CD14-positive monocyte (primary cell): ENCODE measurements around the gene PCP2. TPM values are rescaled to one million over a fixed set of nuclear protein-coding genes. Genes with fewer than 3 reads are reported as not detected.

ENCODE experiments used
- DNase-seq, 3 donors: peaks; one replicate each; pipeline ENCODE4 v3.0.0-alpha.2; 2011 to 2022
- H2AFZ ChIP-seq: 2 replicates; pipeline ENCODE4 v1.6.0; 2012; ENCODE audit warnings: mild to moderate bottlenecking, low read depth, low read length, inconsistent platforms; ENCODE audit not compliant: insufficient read depth, poor library complexity, severe bottlenecking
- H3K27ac ChIP-seq, 2 donors: 1 replicate in 1 of 2; 2 replicates in 1 of 2; pipeline ENCODE4 v1.5.1; 2012 to 2013; ENCODE audit warnings: low read length in 2 of 2, control low read depth in 1 of 2, inconsistent platforms in 1 of 2, low read depth in 1 of 2, mild to moderate bottlenecking in 1 of 2
- H3K27me3 ChIP-seq, 2 donors: one replicate each; pipeline versions ENCODE4 v1.6.0 to v1.6.1; 2011 to 2013; ENCODE audit warnings: low read length in 2 of 2; ENCODE audit not compliant: control insufficient read depth in 2 of 2, insufficient read depth in 2 of 2
- H3K36me3 ChIP-seq, 2 donors: replicated peaks in 1 of 2; 1 replicate in 1 of 2; 2 replicates in 1 of 2; pipeline versions ENCODE4 v1.5.1 to v1.6.1; 2012 to 2013; ENCODE audit warnings: low read length in 2 of 2, control low read depth in 1 of 2, inconsistent platforms in 1 of 2, mild to moderate bottlenecking in 1 of 2; ENCODE audit not compliant: insufficient read depth in 2 of 2, control insufficient read depth in 1 of 2
- H3K4me1 ChIP-seq, 2 donors: 1 replicate in 1 of 2; 2 replicates in 1 of 2; pipeline versions ENCODE4 v1.5.1 to v1.6.1; 2012 to 2013; ENCODE audit warnings: low read length in 2 of 2, control low read depth in 1 of 2, inconsistent platforms in 1 of 2, mild to moderate bottlenecking in 1 of 2, moderate library complexity in 1 of 2; ENCODE audit not compliant: insufficient read depth in 2 of 2, control insufficient read depth in 1 of 2
- H3K4me2 ChIP-seq: replicated peaks from 2 replicates; pipeline ENCODE3; 2012; ENCODE audit warnings: low read length, moderate library complexity, mild to moderate bottlenecking; ENCODE audit not compliant: poor library complexity, severe bottlenecking; ENCODE audit errors: extremely low read depth
- H3K4me3 ChIP-seq, 3 experiments: fragments of 200-600 bp in 1 of 3; sonication (generic) in 1 of 3; replicated peaks in 1 of 3; 1 replicate in 2 of 3; 2 replicates in 1 of 3; pipeline ENCODE4 v1.5.1; 2011 to 2013; ENCODE audit warnings: low read length in 3 of 3, mild to moderate bottlenecking in 3 of 3, control low read depth in 2 of 3, low read depth in 2 of 3, inconsistent platforms in 1 of 3, moderate library complexity in 1 of 3
- H3K79me2 ChIP-seq: 2 replicates; pipeline ENCODE4 v1.6.0; 2012; ENCODE audit warnings: mild to moderate bottlenecking, control low read depth, inconsistent platforms, low read length, moderate library complexity; ENCODE audit not compliant: insufficient read depth
- H3K9ac ChIP-seq: 2 replicates; pipeline ENCODE4 v1.6.0; 2017; ENCODE audit warnings: low read length, mild to moderate bottlenecking; ENCODE audit not compliant: insufficient read depth, poor library complexity, severe bottlenecking
- H3K9me3 ChIP-seq, 2 donors: replicated peaks in 1 of 2; 1 replicate in 1 of 2; 2 replicates in 1 of 2; pipeline versions ENCODE4 v1.5.1 to v1.6.1; 2012 to 2013; ENCODE audit warnings: low read length in 2 of 2, control low read depth in 1 of 2; ENCODE audit not compliant: control insufficient read depth in 1 of 2, insufficient read depth in 1 of 2
- H4K20me1 ChIP-seq: 2 replicates; pipeline ENCODE4 v1.6.0; 2012; ENCODE audit warnings: mild to moderate bottlenecking, low read length, control low read depth, moderate library complexity; ENCODE audit not compliant: insufficient read depth
- H3K27ac Mint-ChIP-seq, 7 donors: one replicate each; pipeline ENCODE4 v1.8.0; 2020; ENCODE audit warnings: mild to moderate bottlenecking in 7 of 7, mixed read lengths in 7 of 7, moderate library complexity in 6 of 7, inconsistent platforms in 2 of 7
- H3K27me3 Mint-ChIP-seq, 3 donors: one replicate each; pipeline ENCODE4 v1.8.0; 2021 to 2022; ENCODE audit warnings: low read depth in 3 of 3, mild to moderate bottlenecking in 3 of 3, mixed read lengths in 3 of 3, moderate library complexity in 3 of 3, inconsistent platforms in 1 of 3
- H3K36me3 Mint-ChIP-seq, 2 donors: one replicate each; pipeline ENCODE4 v1.8.0; 2020; ENCODE audit warnings: mixed read lengths in 2 of 2, inconsistent platforms in 1 of 2, mild to moderate bottlenecking in 1 of 2
- H3K4me1 Mint-ChIP-seq: one replicate; pipeline ENCODE4 v1.8.0; 2020; ENCODE audit warnings: mild to moderate bottlenecking, mixed read lengths
- H3K4me3 Mint-ChIP-seq, 2 donors: one replicate each; pipeline ENCODE4 v1.8.0; 2020; ENCODE audit warnings: mild to moderate bottlenecking in 2 of 2, mixed read lengths in 2 of 2, moderate library complexity in 1 of 2
- H3K9me3 Mint-ChIP-seq, 7 donors: one replicate each; pipeline ENCODE4 v1.8.0; 2020 to 2022; ENCODE audit warnings: mixed read lengths in 7 of 7, mild to moderate bottlenecking in 6 of 7, moderate library complexity in 6 of 7, inconsistent platforms in 2 of 7
- CTCF ChIP-seq: fragments of 200-600 bp; IDR thresholded peaks from one replicate; pipeline ENCODE4 v1.8.0; 2022; ENCODE audit warnings: antibody characterized with exemption, mild to moderate bottlenecking
- WGBS: methylation state at CpG from one replicate; pipeline ENCODE4 v1.1.5; 2013; ENCODE audit warnings: missing lambda C conversion rate; ENCODE audit not compliant: insufficient coverage; 5-methylcytosine and 5-hydroxymethylcytosine counted together
- intact Hi-C, 2 donors: fragments of 100-400 bp; cut with micrococcal nuclease; formaldehyde crosslinking; loops; one replicate each; pipeline versions ENCODE4 v1.15.0 to v1.15.1; 2023
- polyA plus RNA-seq, 3 donors: library from polyadenylated mRNA; depleted of rRNA in 1 of 3; unstranded in 2 of 3; stranded (reverse) in 1 of 3; fragments of 300-500 nt in 2 of 3; fragments of >200 nt in 1 of 3; fragmentation: Illumina TruSeq in 2 of 3; gene quantifications; 1 replicate in 2 of 3; 2 replicates in 1 of 3; pipeline ENCODE4 v1.2.3, GENCODE V29; 2012 to 2021

Gene PCP2
- polyA plus RNA-seq, 3 donors, result 1.8 TPM; not detected in 2

- no peak overlapping the region for H3K4me3 Mint-ChIP-seq
- DNase-seq, result peak in 1 of 3 donors; percentile 2
- no peaks in the 10 kb centered on the region for H3K36me3 Mint-ChIP-seq
- no peak for TF ChIP-seq CTCF
- Histone ChIP-seq H3K4me3 (no peak overlapping the region), H3K27ac (no peak overlapping the region), H3K36me3 (no peaks in the 10 kb centered on the region), H2AFZ (no peak overlapping the region), H3K79me2 (no peaks in the 10 kb centered on the region), H3K27me3 (no peaks in the 10 kb centered on the region), H3K9me3 (peaks cover 0 to 8% of the 10 kb centered on the region in 2 donors), H3K4me2 (no peak overlapping the region), H4K20me1 (no peaks in the 10 kb centered on the region), H3K9ac (no peak overlapping the region), H3K4me1 (no peaks in the 10 kb centered on the region)
- H3K27me3 Mint-ChIP-seq, result peaks cover 9 to 26% (median 16%) of the 10 kb centered on the region in 3 donors
- intact Hi-C loops, result no loop called here
- no peaks in the 10 kb centered on the region for H3K4me1 Mint-ChIP-seq
- H3K27ac Mint-ChIP-seq, result no peak overlapping the region
- 100% methylated on average over 1 of the region's 10 CpGs for WGBS
- H3K9me3 Mint-ChIP-seq, result peaks cover 0 to 7% (median 6%) of the 10 kb centered on the region in 7 donors
Measured at GRCh38 chr19:7607212-7607873, 26.2 kb downstream of the PCP2 start.

GRCh38 chr19:7606289-7606688 is 27.2 kb downstream of the PCP2 start:
- DNase-seq, result peak in 1 of 3 donors; percentile 2
- H4K20me1 ChIP-seq, result no peaks in the 10 kb centered on the region
- intact Hi-C loops, result no loop called here
- TF ChIP-seq CTCF, result no peak
- no peaks in the 10 kb centered on the region for H3K79me2 ChIP-seq
- Mint-ChIP-seq H3K27ac (no peak overlapping the region), H3K4me3 (no peak overlapping the region), H3K27me3 (peaks cover 11 to 26% (median 21%) of the 10 kb centered on the region in 3 donors), H3K36me3 (no peaks in the 10 kb centered on the region), H3K9me3 (peaks cover 0 to 7% (median 6%) of the 10 kb centered on the region in 7 donors), H3K4me1 (no peaks in the 10 kb centered on the region)
- H3K4me2 ChIP-seq, result no peak overlapping the region
- WGBS, result 92% methylated on average over 10 of the region's 17 CpGs
- no peak overlapping the region for H2AFZ ChIP-seq
- no peak overlapping the region for H3K4me3 ChIP-seq
- no peaks in the 10 kb centered on the region for H3K36me3 ChIP-seq
- no peaks in the 10 kb centered on the region for H3K4me1 ChIP-seq
- no peak overlapping the region for H3K9ac ChIP-seq
- no peaks in the 10 kb centered on the region for H3K27me3 ChIP-seq
- no peak overlapping the region for H3K27ac ChIP-seq
- peaks cover 0 to 8% of the 10 kb centered on the region in 2 donors for H3K9me3 ChIP-seq
